Hematopoietic multipotent progenitor cell treated with erythropoietin and hydrocortisone succinate and interleukin-3 and kit ligand, for 8 days (in vitro differentiated cells): Measurements from ENCODE around the gene PSMG4.

Experiments used
- DNase-seq: peaks from one replicate; pipeline ENCODE4 v3.0.0-alpha.2; 2015

The PSMG4 gene

DNA sequence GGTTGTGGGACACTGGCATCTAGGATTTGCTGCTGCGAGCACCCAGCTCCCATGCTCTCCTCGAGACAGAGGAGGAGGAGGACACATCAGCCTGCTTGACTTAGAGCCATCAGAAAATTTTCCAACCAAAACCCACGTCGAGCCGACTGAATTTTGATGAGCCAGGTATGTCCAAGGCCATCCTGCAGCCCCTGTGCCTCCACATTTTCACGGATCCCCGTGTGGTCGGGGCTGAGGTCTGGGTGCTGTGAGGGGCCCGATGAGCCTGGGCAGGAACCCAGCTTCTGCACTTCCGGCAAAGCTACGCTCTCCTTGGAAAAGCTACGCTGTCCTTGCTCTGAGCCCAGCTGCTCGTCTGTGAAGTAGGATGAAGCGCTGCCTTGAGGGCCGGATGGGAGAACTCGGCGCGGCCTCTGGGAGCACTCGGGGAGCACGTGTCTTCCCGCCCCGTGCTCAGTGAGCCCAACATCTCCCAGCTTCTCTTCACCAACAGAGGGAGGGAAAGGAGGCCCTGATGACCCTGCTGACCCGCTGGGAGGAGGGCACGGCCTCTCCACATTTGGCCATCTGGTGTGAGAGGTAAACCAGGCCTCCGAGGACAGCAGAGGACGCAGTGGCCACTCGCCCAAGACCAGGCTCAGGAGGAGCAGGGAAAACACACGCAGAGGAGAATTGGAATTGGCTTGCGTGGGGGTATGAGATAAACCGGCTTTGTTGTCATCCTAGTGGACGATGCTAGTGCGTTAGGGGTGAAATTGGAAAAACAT is 33.9 kb downstream of the PSMG4 start:
- no peak for DNase-seq

DNA sequence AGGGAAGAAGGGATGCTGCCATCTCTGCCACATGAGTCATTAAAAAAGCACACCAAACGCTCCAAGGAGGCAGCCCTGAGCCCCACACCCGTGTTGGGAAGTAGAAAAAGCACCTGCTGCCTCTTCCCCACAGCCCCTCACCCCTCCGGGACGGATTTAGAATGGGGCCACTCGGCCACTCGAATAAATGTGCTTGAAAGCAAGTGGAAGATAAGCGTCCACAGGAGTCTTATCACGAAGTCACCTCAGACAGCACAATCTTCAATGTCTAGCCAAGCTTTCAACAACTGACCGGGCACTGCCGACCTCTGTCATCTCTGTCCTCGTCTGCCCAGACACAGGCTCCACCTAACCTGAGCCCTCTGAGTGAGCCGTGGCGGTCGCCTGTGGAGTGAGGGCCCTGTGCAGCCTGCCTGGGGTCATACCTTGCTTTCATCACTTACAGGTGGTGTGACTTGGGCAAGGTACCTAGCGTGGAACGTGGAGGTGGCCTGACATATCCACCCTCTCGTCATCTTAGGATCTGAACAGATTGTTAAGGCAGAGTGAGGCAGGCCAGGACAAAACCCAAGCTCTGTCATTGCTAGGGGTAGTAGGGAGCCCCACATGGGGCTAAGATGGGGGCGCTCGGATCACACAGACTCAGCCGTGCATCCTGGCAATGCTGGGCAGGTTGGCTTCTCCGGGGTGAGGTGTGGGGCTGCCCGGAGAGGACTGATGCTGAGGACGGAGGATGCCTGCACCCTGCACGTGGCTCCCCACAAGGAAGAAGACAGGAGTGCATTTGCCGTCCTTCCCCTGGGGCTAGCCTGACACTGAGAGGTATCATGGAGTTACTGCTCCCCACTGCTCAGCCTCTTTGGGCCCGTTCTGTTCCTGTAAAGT is 34.8 kb downstream of the PSMG4 start:
- DNase-seq: no peak

- DNase-seq: no peak
Measured at GRCh38 chr6:3294396-3294795, 35.6 kb downstream of the PSMG4 start.

DNA sequence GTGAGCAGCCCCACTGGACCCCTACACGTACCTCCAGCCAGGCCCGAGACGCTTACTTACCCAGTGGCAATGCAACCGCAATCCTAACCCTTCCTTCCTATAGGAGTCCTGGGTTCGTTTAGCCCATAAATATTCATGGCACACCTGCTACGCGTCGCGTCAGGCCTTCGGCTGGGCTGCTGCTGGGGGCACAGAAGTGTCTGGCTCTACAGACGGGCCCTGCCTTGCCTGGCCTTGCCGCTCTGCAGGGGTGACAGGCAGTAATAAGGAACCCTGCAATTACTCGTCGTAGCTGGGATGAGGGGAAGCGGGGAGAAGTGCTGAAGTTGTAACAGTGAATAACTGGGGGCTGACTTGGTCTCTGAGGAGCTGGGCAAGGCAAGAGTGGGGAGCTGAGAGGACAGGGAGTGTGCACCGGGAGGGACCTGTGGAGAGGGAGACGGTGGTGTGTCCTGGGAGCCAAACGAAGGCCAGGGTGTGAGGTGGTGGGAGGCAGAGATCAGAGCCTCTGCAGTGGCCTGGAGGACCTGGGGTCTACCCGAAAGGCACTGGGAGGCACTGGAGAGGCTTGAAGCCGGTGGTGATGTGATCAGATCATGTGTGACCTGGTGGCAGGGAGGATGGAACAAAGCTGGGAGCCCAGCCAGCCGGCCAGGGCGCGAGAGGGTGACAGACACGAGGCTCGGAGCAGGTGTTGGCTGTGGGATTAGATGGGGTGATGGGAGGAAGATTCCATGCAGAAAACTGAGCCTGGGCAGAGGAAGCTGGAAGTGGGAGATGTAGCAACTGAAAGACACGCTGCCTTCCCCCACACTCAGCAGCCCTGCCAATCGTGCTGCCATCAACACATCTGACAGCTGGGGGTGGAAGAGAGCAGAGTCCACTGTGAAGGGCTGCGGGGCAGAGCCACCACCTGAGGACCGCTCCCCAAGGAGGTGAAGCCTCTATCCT is 36.4 kb downstream of the PSMG4 start:
- DNase-seq: no peak

- DNase-seq: no peak
Measured at GRCh38 chr6:3296078-3296477, 37.3 kb downstream of the PSMG4 start.

- no peak for DNase-seq
Measured at GRCh38 chr6:3296537-3296936, 37.8 kb downstream of the PSMG4 start.

DNA sequence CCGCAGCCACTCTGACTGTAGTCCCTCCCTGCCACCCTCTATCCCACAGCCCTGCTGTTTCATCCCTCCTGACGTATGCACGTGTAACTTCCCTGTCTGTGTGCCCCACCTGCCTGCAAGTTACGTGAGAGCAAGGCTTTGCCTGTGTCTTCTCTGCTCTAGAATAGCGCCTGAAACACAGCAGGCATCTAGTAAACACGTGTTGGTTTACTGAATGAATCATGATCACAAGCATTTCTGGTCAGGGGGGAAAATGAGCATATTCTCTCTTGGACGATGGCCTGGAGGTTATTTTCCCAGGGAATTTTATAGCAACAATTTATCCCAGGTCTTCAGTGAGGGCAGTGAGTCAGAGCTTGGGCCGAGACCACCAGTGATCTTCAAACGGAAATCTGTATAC is 38.3 kb downstream of the PSMG4 start:
- DNase-seq: no peak

DNA sequence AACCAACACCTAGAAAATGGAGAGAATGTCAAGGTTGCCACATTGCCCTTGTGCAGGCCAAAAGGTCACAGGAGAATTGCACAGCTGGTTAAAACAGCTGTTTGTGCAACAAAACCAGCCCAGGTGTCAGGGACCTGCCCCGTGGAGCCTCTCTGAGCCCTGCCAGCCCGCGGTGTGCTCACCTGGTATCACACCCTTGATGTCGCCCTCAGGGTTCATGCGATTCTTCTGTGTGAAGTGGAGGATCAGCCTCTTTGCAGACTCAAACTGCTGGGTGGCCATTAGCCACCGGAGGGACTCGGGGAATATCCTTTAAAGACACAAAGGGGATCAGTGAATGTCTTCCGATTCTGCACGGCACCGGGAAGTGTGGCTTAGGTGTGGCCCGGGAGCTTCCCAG is 39.2 kb downstream of the PSMG4 start:
- no peak for DNase-seq

- DNase-seq: no peak
Measured at GRCh38 chr6:3299221-3299620, 40.5 kb downstream of the PSMG4 start.

GRCh38 chr6:3301506-3301905 is 42.8 kb downstream of the PSMG4 start:
- no peak for DNase-seq

DNA sequence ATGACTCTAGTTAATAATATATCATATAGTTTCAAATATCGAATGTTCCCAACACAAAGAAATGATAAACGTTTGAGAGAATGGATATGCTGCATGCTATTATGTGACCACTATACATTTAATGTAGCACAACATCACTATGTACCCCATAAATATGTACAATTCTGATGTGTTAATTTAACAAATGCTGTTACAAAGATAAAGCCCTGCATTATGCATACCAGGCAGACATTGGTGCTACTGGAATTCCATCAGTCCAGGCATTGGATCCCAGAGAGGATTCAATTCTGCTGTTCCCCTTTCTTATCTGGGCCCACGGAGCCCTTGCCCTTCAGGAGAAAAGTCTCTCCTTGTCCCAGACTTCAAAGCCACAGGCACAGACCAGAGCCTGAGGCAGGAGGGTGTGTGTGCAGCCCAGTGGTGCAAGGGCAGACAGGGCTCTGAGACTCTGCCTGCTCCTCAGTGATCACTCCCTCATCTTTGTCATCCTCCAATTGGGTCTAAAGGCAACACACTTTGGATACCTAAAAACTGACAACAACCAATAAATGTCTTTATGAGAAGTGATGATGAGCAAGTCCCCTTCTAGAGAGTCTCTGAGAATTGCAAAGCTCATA is 45.2 kb downstream of the PSMG4 start:
- DNase-seq: no peak

- DNase-seq: no peak
Measured at GRCh38 chr6:3304500-3305215, 45.9 kb downstream of the PSMG4 start.

- DNase-seq: no peak
Measured at GRCh38 chr6:3305216-3305565, 46.4 kb downstream of the PSMG4 start.

GRCh38 chr6:3305831-3306230 is 47.1 kb downstream of the PSMG4 start:
- no peak for DNase-seq

- no peak for DNase-seq
Measured at GRCh38 chr6:3306848-3307247, 48.1 kb downstream of the PSMG4 start.

DNA sequence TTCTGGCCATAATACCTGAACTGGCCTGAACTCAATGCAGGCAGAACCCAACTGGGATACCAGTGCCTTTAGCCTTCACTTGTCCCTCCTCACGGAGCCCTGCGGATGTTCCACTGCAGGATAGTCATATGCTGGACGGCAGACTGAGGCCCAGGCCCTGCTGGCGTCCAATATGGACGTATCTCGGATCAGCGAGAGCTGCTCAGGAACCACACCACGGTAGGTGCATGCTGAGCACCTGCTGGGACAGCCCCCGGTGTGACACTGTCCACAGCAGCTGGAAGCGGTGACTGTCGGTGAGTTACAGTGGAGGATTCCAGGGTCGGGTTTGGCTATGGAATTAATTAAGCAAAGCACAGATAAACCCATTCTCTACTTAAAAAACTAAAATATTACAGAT is 48.7 kb downstream of the PSMG4 start:
- no peak for DNase-seq

- no peak for DNase-seq
Measured at GRCh38 chr6:3308106-3308505, 49.4 kb downstream of the PSMG4 start.

GRCh38 chr6:3309391-3310050 is 50.8 kb downstream of the PSMG4 start:
- no peak for DNase-seq

DNA sequence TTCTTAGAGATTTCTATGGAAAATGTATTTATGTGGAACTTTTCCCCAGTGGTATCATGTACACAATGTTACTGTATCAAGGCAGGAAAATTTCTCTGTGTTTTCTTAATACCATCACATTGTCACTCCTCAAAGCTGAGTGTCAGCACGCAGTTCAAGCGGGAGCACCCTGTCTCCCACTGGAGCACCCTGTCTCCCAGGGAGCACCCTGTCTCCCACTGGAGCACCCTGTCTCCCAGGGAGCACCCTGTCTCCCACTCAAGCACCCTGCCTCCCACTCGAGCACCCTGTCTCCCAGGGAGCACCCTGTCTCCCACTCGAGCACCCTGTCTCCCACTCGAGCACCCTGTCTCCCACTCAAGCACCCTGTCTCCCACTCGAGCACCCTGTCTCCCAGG is 51.3 kb downstream of the PSMG4 start:
- DNase-seq: no peak

- DNase-seq: no peak
Measured at GRCh38 chr6:3310703-3311102, 52.0 kb downstream of the PSMG4 start.

- no peak for DNase-seq
Measured at GRCh38 chr6:3311826-3312225, 53.1 kb downstream of the PSMG4 start.
